Adrenal gland (tissue), 12 donors: ENCODE measurements around the gene LFNG. TPM values are rescaled to one million over a fixed set of nuclear protein-coding genes. Genes with fewer than 3 reads are reported as not detected.

ENCODE experiments used
- DNase-seq, 7 donors: peaks; one replicate each; pipeline ENCODE4 v3.0.0-alpha.2; 2019 to 2020
- H3K27ac ChIP-seq, 5 donors: fragments of 200-600 bp; sonication (generic) in 4 of 5; 1 replicate in 3 of 5; 2 replicates in 2 of 5; pipeline versions ENCODE4 v1.5.1 to v1.8.0; 2016 to 2020; ENCODE audit warnings: mild to moderate bottlenecking in 1 of 5
- H3K27me3 ChIP-seq: fragments of 200-600 bp; 2 replicates; pipeline ENCODE4 v1.8.0; 2021
- H3K36me3 ChIP-seq, 2 donors: fragments of 200-600 bp; replicated peaks in 1 of 2; 1 replicate in 1 of 2; 2 replicates in 1 of 2; pipeline versions ENCODE4 v1.5.1 to v1.8.0; 2018 to 2022
- H3K4me1 ChIP-seq, 2 donors: fragments of 200-600 bp; replicated peaks in 1 of 2; 1 replicate in 1 of 2; 2 replicates in 1 of 2; pipeline versions ENCODE4 v1.5.1 to v1.8.0; 2018 to 2021
- H3K4me3 ChIP-seq, 4 donors: fragments of 200-600 bp; sonication (generic) in 3 of 4; one replicate each; pipeline ENCODE4 v1.5.1; 2016 to 2018
- H3K9me3 ChIP-seq, 3 donors: fragments of 200-600 bp; sonication (generic) in 1 of 3; replicated peaks in 1 of 3; 1 replicate in 2 of 3; 2 replicates in 1 of 3; pipeline versions ENCODE4 v1.5.1 to v1.8.0; 2016 to 2021
- POLR2A ChIP-seq, 2 donors: fragments of 450-650 bp; IDR thresholded peaks; one replicate each; pipeline ENCODE4 v1.6.1; 2017; ENCODE audit warnings: antibody characterized with exemption in 2 of 2, mild to moderate bottlenecking in 2 of 2, moderate library complexity in 1 of 2
- WGBS, 4 donors: extraction: QIAGEN DNeasy Blood & Tissue Kit in 2 of 4; methylation state at CpG; one replicate each; pipeline versions ENCODE4 v1.1.5 to v1.1.7; 2013 to 2017; 5-methylcytosine and 5-hydroxymethylcytosine counted together
- intact Hi-C, 2 donors: fragments of 100-400 bp; cut with DNase I; formaldehyde crosslinking; loops; one replicate each; pipeline versions ENCODE4 v1.14.1 to v1.15.0; 2022 to 2023
- polyA plus RNA-seq, 3 donors: library from polyadenylated mRNA; stranded (reverse); fragments of 200-250 nt in 2 of 3; fragments of 350-450 nt in 1 of 3; fragmentation: Illumina TruSeq in 1 of 3; extraction: RNeasy Lipid Tissue Mini Kit (QIAGEN cat#74804) in 1 of 3; gene quantifications; one replicate each; pipeline ENCODE4 v1.2.3, GENCODE V29; 2013 to 2014
- total RNA-seq, 9 donors: library from RNA; depleted of rRNA in 4 of 9; stranded (reverse); fragments of >200 nt in 4 of 9; fragments of 120-200 nt in 1 of 9; fragmentation: NEBNext Ultra II Directional in 1 of 9; extraction: Animal tissue kit (Norgen Biotek cat#: 25700) in 1 of 9; gene quantifications; one replicate each; pipeline versions ENCODE4 v1.1.0 to v1.2.4, GENCODE V29; 2013 to 2023
- TF ChIP-seq, protein P1 (sequence below), 6 experiments: fragments of 450-650 bp in 4 of 6; fragments of 200-600 bp in 2 of 6; sonication (generic) in 1 of 6; IDR thresholded peaks; 1 replicate in 5 of 6; 2 replicates in 1 of 6; pipeline versions ENCODE4 v1.5.1 to v1.8.0; 2016 to 2021; ENCODE audit warnings: antibody characterized with exemption in 6 of 6, mild to moderate bottlenecking in 2 of 6, moderate library complexity in 1 of 6
- donor health status: healthy with polysubstance abuse.
- donor health status: Bipolar disorder and iron deficiency.
- donor health status: DM: yes; HTN: yes; CAD: no.
- donor health status: DM: no; HTN: no; CAD: no.
- donor health status: DM: no; HTN: no; CAD: no.
- donor health status: DM: yes; HTN: yes; CAD: no.

The LFNG gene
- total and polyA plus RNA-seq, 12 donors, result 1.4 to 26.1 (median 14.2) TPM

DNA sequence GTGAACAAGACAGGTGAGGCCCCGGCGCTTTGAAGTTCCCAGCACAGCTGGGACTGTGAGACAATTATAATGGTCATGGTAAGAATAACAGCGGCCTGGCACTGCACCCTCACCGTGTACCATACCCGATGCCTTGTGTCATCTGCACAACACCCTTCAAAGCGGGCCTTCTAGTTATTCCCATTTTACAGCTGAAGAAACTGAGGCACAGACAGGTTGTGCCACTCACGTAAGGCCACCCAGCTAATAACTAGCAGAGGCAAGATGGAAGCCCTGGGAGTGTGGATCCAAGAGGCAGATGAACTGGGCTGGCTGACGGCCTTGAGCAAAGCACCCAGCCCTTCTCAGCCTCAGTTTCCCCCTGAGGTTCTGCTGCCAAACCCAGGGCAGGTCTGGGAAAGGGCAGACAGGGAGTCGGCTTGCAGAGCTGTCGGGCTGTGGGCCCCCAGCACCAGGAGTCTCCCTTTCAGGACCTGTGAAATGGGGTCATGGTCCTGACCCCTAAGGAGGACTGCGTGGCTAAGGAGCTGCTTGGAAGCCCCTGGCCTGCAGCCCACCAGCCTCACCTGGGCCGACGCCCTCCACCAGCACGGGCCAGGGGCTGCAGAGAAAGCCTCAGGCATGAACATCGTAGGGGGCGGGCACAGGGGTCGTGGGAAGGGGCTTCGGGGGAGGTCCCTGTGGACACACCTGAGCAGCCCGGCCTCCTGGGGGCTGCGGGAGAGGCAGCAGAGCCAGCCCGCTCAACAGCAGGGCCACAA lies 15.3 kb upstream of the LFNG start:
- H3K27ac ChIP-seq, result no peak overlapping the region
- intact Hi-C loops, result no loop called here
- peaks cover 0 to 9% of the 10 kb centered on the region in 2 donors for H3K4me1 ChIP-seq
- H3K27me3 ChIP-seq, result no peaks in the 10 kb centered on the region
- H3K4me3 ChIP-seq, result no peak overlapping the region
- TF ChIP-seq, protein P1, sequence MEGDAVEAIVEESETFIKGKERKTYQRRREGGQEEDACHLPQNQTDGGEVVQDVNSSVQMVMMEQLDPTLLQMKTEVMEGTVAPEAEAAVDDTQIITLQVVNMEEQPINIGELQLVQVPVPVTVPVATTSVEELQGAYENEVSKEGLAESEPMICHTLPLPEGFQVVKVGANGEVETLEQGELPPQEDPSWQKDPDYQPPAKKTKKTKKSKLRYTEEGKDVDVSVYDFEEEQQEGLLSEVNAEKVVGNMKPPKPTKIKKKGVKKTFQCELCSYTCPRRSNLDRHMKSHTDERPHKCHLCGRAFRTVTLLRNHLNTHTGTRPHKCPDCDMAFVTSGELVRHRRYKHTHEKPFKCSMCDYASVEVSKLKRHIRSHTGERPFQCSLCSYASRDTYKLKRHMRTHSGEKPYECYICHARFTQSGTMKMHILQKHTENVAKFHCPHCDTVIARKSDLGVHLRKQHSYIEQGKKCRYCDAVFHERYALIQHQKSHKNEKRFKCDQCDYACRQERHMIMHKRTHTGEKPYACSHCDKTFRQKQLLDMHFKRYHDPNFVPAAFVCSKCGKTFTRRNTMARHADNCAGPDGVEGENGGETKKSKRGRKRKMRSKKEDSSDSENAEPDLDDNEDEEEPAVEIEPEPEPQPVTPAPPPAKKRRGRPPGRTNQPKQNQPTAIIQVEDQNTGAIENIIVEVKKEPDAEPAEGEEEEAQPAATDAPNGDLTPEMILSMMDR (IDR thresholded peaks at IDR 0.05), result no peak
- TF ChIP-seq POLR2A (IDR thresholded peaks at IDR 0.05), result no peak
- WGBS, 4 donors, result 80 to 90% (median 85%) methylated on average over 10 to 21 of the region's 21 CpGs
- H3K9me3 ChIP-seq, result no peaks in the 10 kb centered on the region
- H3K36me3 ChIP-seq, result no peaks in the 10 kb centered on the region
- DNase-seq, result no peak

DNA sequence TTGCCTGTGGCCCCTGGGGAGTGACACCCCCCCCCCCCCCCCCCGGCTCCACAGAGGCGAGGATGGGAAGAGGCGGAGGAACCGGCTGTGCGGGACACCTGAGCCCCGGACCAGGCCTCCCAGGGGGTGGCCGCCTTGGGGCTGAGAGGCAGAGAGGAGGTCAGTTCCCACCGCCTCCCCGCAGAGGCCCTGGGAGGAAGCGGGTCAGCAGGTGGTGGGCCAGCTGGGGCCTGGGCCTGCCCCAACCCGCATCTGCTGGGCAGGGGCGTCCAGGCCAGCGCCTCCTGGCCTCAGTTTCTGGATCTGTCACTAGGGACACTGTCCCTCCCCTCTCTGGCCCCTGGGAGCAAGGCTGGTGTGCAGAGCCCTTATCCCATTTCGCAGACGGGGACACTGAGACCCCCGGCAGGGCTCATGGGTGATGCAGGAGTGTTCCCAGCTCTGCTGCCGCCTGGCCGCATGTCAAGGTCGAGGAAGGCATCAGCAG lies 14.6 kb upstream of the LFNG start:
- Histone ChIP-seq H3K4me1 (peaks cover 0 to 9% of the 10 kb centered on the region in 2 donors), H3K36me3 (no peaks in the 10 kb centered on the region), H3K4me3 (no peak overlapping the region), H3K27me3 (no peaks in the 10 kb centered on the region), H3K27ac (no peak overlapping the region), H3K9me3 (no peaks in the 10 kb centered on the region)
- intact Hi-C loops, result no loop called here
- TF ChIP-seq, protein P1 (IDR thresholded peaks at IDR 0.05), result no peak
- no peak for TF ChIP-seq POLR2A (IDR thresholded peaks at IDR 0.05)
- DNase-seq, result no peak
- WGBS, 4 donors, result 76 to 98% (median 89%) methylated on average over 8 to 19 of the region's 19 CpGs

DNA sequence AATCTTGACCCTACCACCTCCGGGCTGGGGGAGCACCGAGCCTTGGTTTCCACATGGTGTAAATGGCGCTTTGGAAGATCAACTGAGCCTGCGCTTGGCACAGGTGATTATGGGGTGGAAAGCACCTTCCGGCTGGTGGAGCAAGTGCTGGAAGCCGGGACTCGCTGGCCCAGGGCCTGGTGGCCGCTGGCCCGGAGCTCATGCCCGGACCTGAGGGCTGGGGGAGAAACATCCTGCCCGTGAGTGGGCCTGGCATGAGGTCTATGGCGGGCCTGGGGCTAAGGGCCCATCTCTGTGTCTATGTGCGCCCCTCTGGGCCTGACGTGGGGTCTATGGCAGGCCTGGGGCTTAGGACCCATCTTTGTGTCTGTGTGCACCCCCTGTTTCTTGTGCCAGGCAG lies 14.2 kb upstream of the LFNG start:
- H3K4me1 ChIP-seq, result peaks cover 0 to 9% of the 10 kb centered on the region in 2 donors
- WGBS, 4 donors, result 92 to 94% (median 93%) methylated on average over 5 to 14 of the region's 14 CpGs; no CpG with 5 or more reads in 1 of the 4 donors
- no peak overlapping the region for H3K4me3 ChIP-seq
- no peak for DNase-seq
- no peak overlapping the region for H3K27ac ChIP-seq
- TF ChIP-seq POLR2A (IDR thresholded peaks at IDR 0.05), result no peak
- TF ChIP-seq, protein P1 (IDR thresholded peaks at IDR 0.05), result no peak
- H3K27me3 ChIP-seq, result no peaks in the 10 kb centered on the region
- H3K36me3 ChIP-seq, result no peaks in the 10 kb centered on the region
- no peaks in the 10 kb centered on the region for H3K9me3 ChIP-seq
- intact Hi-C loops, result no loop called here

DNA sequence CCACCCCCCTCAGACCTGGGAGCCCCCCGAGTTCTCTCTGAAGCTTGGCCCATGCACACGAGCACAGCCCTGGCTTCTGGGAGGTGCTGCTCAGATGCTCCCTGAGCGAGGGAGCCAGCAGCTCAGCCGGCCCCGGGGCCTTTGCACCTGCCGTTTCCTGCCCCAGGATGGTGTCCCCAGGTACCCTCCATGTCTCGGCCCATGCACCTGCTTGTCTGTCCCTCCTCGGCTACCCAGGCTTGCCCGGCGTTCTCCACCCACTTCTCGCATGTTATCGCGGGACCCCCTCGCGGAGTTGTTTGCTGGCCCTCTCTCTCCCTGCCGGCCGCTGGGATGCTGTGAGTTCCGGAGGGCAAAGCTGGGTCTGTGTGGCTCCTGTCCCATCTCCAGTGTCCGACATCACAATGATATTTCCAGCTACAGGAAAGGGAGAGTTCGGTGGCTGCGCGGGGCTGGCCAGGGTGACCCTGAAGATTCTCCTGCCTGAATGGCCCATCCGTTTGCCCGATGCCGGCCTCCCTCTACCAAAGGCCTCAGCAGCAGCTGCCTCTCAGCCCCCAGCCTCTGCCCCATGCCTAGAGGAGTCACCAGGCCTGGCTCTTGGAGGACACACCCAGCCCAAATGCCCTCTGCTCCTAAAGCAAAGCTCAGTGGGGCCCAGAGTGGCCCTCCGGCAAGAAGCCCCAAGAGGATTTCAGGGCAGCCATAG lies 12.2 kb upstream of the LFNG start:
- Histone ChIP-seq H3K36me3 (no peaks in the 10 kb centered on the region), H3K27me3 (no peaks in the 10 kb centered on the region), H3K27ac (peak overlapping the region in 2 of 5 donors; percentile 54 to 80), H3K4me1 (peaks cover 0 to 25% of the 10 kb centered on the region in 2 donors), H3K9me3 (no peaks in the 10 kb centered on the region), H3K4me3 (no peak overlapping the region)
- TF ChIP-seq, protein P1 (IDR thresholded peaks at IDR 0.05), result no peak
- no peak for TF ChIP-seq POLR2A (IDR thresholded peaks at IDR 0.05)
- intact Hi-C loops, result no loop called here
- WGBS, 4 donors, result 75 to 90% (median 85%) methylated on average over 17 to 26 of the region's 26 CpGs
- DNase-seq, result no peak
